ENCODE data around the gene OLFM1. TPM values are rescaled to one million over a fixed set of nuclear protein-coding genes. Genes with fewer than 3 reads are reported as not detected.
"Not testable (repeated sequence)": the region's sequence is repeated elsewhere in the genome, so short reads cannot be mapped to it uniquely, and the experiment has no call there.

OLFM1 gene
- total RNA-seq, 1 donor from 2014 or later, result 0.47 TPM

GRCh38 chr9:135103001-135103446 is 15.6 kb downstream of the OLFM1 start:
- no peaks in the 10 kb centered on the region for H3K36me3 Mint-ChIP-seq (ENCODE audit: low read depth)
- no peak overlapping the region for H3K4me3 Mint-ChIP-seq
- no peaks in the 10 kb centered on the region for H3K9me3 Mint-ChIP-seq
- no peak for DNase-seq (ENCODE audit: low spot score)
- no peak overlapping the region for H3K27ac Mint-ChIP-seq
- no peaks in the 10 kb centered on the region for H3K4me1 Mint-ChIP-seq (ENCODE audit: low read depth)
- peaks cover 7% of the 10 kb centered on the region for H3K27me3 Mint-ChIP-seq (ENCODE audit: insufficient read depth)
- intact Hi-C loops (cut with micrococcal nuclease), result no loop called here

GRCh38 chr9:135103931-135104639 is 16.6 kb downstream of the OLFM1 start:
- no peaks in the 10 kb centered on the region for H3K36me3 Mint-ChIP-seq (ENCODE audit: low read depth)
- no peak overlapping the region for H3K27ac Mint-ChIP-seq

GRCh38 chr9:135104761-135105160 is 17.3 kb downstream of the OLFM1 start:
- H3K36me3 Mint-ChIP-seq (ENCODE audit: low read depth), result no peaks in the 10 kb centered on the region
- intact Hi-C loops (cut with micrococcal nuclease), result no loop called here
- H3K27me3 Mint-ChIP-seq (ENCODE audit: insufficient read depth), result peaks cover 14% of the 10 kb centered on the region
- peaks cover 11% of the 10 kb centered on the region for H3K4me1 Mint-ChIP-seq (ENCODE audit: low read depth)
- no peak for DNase-seq (ENCODE audit: low spot score)
- H3K4me3 Mint-ChIP-seq, result no peak overlapping the region
- no peak overlapping the region for H3K27ac Mint-ChIP-seq
- H3K9me3 Mint-ChIP-seq, result no peaks in the 10 kb centered on the region

More at GRCh38 chr9:135103931-135104639, 16.6 kb downstream of the OLFM1 start:
- no peak for DNase-seq (ENCODE audit: low spot score)
- H3K27me3 Mint-ChIP-seq (ENCODE audit: insufficient read depth), result peaks cover 11% of the 10 kb centered on the region
- no peak overlapping the region for H3K4me3 Mint-ChIP-seq
- H3K9me3 Mint-ChIP-seq, result no peaks in the 10 kb centered on the region
- intact Hi-C loops (cut with micrococcal nuclease), result no loop called here
- H3K4me1 Mint-ChIP-seq (ENCODE audit: low read depth), result peaks cover 6% of the 10 kb centered on the region

- Mint-ChIP-seq H3K36me3 (ENCODE audit: low read depth) (no peaks in the 10 kb centered on the region), H3K4me3 (no peak overlapping the region), H3K4me1 (ENCODE audit: low read depth) (peaks cover 11% of the 10 kb centered on the region), H3K27ac (no peak overlapping the region), H3K9me3 (no peaks in the 10 kb centered on the region), H3K27me3 (ENCODE audit: insufficient read depth) (peaks cover 14% of the 10 kb centered on the region)
- no peak for DNase-seq (ENCODE audit: low spot score)
- intact Hi-C loops (cut with micrococcal nuclease), result no loop called here
These were observed 17.8 kb downstream of the OLFM1 start for GRCh38 chr9:135105211-135105745.

GRCh38 chr9:135105938-135106491 is 18.5 kb downstream of the OLFM1 start:
- H3K27ac Mint-ChIP-seq, result no peak overlapping the region

GRCh38 chr9:135106551-135107270 is 19.2 kb downstream of the OLFM1 start:
- Mint-ChIP-seq H3K4me1 (ENCODE audit: low read depth) (peaks cover 11% of the 10 kb centered on the region), H3K36me3 (ENCODE audit: low read depth) (no peaks in the 10 kb centered on the region), H3K27ac (no peak overlapping the region), H3K9me3 (no peaks in the 10 kb centered on the region), H3K4me3 (no peak overlapping the region), H3K27me3 (ENCODE audit: insufficient read depth) (peaks cover 14% of the 10 kb centered on the region)
- DNase-seq (ENCODE audit: low spot score), result no peak
- intact Hi-C loops (cut with micrococcal nuclease), result no loop called here

More at GRCh38 chr9:135105938-135106491, 18.5 kb downstream of the OLFM1 start:
- no peak for DNase-seq (ENCODE audit: low spot score)
- Mint-ChIP-seq H3K4me3 (no peak overlapping the region), H3K4me1 (ENCODE audit: low read depth) (peaks cover 11% of the 10 kb centered on the region), H3K36me3 (ENCODE audit: low read depth) (no peaks in the 10 kb centered on the region), H3K27me3 (ENCODE audit: insufficient read depth) (peaks cover 14% of the 10 kb centered on the region), H3K9me3 (no peaks in the 10 kb centered on the region)
- intact Hi-C loops (cut with micrococcal nuclease), result no loop called here

- no peak overlapping the region for H3K4me3 Mint-ChIP-seq
- DNase-seq (ENCODE audit: low spot score), result no peak
- intact Hi-C loops (cut with micrococcal nuclease), result no loop called here
- no peak overlapping the region for H3K27ac Mint-ChIP-seq
- peaks cover 14% of the 10 kb centered on the region for H3K27me3 Mint-ChIP-seq (ENCODE audit: insufficient read depth)
- peaks cover 11% of the 10 kb centered on the region for H3K4me1 Mint-ChIP-seq (ENCODE audit: low read depth)
- H3K9me3 Mint-ChIP-seq, result no peaks in the 10 kb centered on the region
- no peaks in the 10 kb centered on the region for H3K36me3 Mint-ChIP-seq (ENCODE audit: low read depth)
These were observed 20.2 kb downstream of the OLFM1 start for GRCh38 chr9:135107581-135108235.

- H3K9me3 Mint-ChIP-seq, result no peaks in the 10 kb centered on the region
- H3K27me3 Mint-ChIP-seq (ENCODE audit: insufficient read depth), result peaks cover 14% of the 10 kb centered on the region
- no peak overlapping the region for H3K4me3 Mint-ChIP-seq
- peak; percentile 6 for DNase-seq (ENCODE audit: low spot score)
- H3K4me1 Mint-ChIP-seq (ENCODE audit: low read depth), result peaks cover 11% of the 10 kb centered on the region
- H3K27ac Mint-ChIP-seq, result no peak overlapping the region
- intact Hi-C loops (cut with micrococcal nuclease), result no loop called here
- H3K36me3 Mint-ChIP-seq (ENCODE audit: low read depth), result no peaks in the 10 kb centered on the region
These were observed 21.5 kb downstream of the OLFM1 start for GRCh38 chr9:135108831-135109510.

GRCh38 chr9:135109650-135110049 is 22.2 kb downstream of the OLFM1 start:
- Mint-ChIP-seq H3K9me3 (no peaks in the 10 kb centered on the region), H3K4me3 (no peak overlapping the region), H3K4me1 (ENCODE audit: low read depth) (peaks cover 11% of the 10 kb centered on the region), H3K27ac (no peak overlapping the region), H3K27me3 (ENCODE audit: insufficient read depth) (peaks cover 14% of the 10 kb centered on the region), H3K36me3 (ENCODE audit: low read depth) (no peaks in the 10 kb centered on the region)
- DNase-seq (ENCODE audit: low spot score), result no peak
- intact Hi-C loops (cut with micrococcal nuclease), result no loop called here

- Mint-ChIP-seq H3K4me1 (ENCODE audit: low read depth) (peaks cover 11% of the 10 kb centered on the region), H3K36me3 (ENCODE audit: low read depth) (no peaks in the 10 kb centered on the region), H3K9me3 (no peaks in the 10 kb centered on the region), H3K27me3 (ENCODE audit: insufficient read depth) (peaks cover 14% of the 10 kb centered on the region), H3K27ac (no peak overlapping the region), H3K4me3 (no peak overlapping the region)
- DNase-seq (ENCODE audit: low spot score), result no peak
- intact Hi-C loops (cut with micrococcal nuclease), result no loop called here
These were observed 22.9 kb downstream of the OLFM1 start for GRCh38 chr9:135110416-135110815.

- intact Hi-C loops (cut with micrococcal nuclease); H3K27ac Mint-ChIP-seq; H3K4me3 Mint-ChIP-seq; H3K9me3 Mint-ChIP-seq; H3K36me3 Mint-ChIP-seq (ENCODE audit: low read depth); DNase-seq (ENCODE audit: low spot score): not testable (repeated sequence)
- peaks cover 11% of the 10 kb centered on the region for H3K4me1 Mint-ChIP-seq (ENCODE audit: low read depth)
- H3K27me3 Mint-ChIP-seq (ENCODE audit: insufficient read depth), result peaks cover 14% of the 10 kb centered on the region
These were observed 24.1 kb downstream of the OLFM1 start for GRCh38 chr9:135111600-135111999.

GRCh38 chr9:135116371-135116770 is 28.9 kb downstream of the OLFM1 start:
- intact Hi-C loops (cut with micrococcal nuclease), result no loop called here
- H3K4me3 Mint-ChIP-seq, result no peak overlapping the region

More at GRCh38 chr9:135116371-135116770, 28.9 kb downstream of the OLFM1 start:
- Mint-ChIP-seq H3K27ac (no peak overlapping the region), H3K9me3 (no peaks in the 10 kb centered on the region), H3K36me3 (ENCODE audit: low read depth) (no peaks in the 10 kb centered on the region), H3K4me1 (ENCODE audit: low read depth) (no peaks in the 10 kb centered on the region), H3K27me3 (ENCODE audit: insufficient read depth) (no peaks in the 10 kb centered on the region)
- DNase-seq (ENCODE audit: low spot score), result no peak

Data from activated T-helper 1 cell treated with anti-CD3 and anti-CD28 coated beads, Interleukin-12 subunit alpha, Interleukin-12 subunit beta, Interleukin-2, Interleukin-4 antibody, amounts not matched to agents 30 ng/mL and 10 ng/mL and 1 ng/mL, durations not matched to agents 14 hours and 24 hours and 36 hours (primary cell).